H9 (cell line): ENCODE data around the gene MTHFD2. TPM values are rescaled to one million over a fixed set of nuclear protein-coding genes. Genes with fewer than 3 reads are reported as not detected.

Source experiments
- DNase-seq: peaks from one replicate; pipeline ENCODE4 v3.0.0-alpha.2; 2017
- H2AFZ ChIP-seq: one replicate; pipeline ENCODE4 v1.6.1; 2013; ENCODE audit warnings: mild to moderate bottlenecking, low read length, control low read depth, moderate library complexity
- H2AK5ac ChIP-seq: 2 replicates; pipeline ENCODE4 v1.6.1; 2013; ENCODE audit warnings: low read length, control low read depth, mixed read lengths; ENCODE audit not compliant: insufficient read length
- H2BK120ac ChIP-seq: one replicate; pipeline ENCODE4 v1.6.1; 2013; ENCODE audit warnings: low read depth, mild to moderate bottlenecking, low read length, control low read depth, inconsistent platforms; ENCODE audit not compliant: poor library complexity, severe bottlenecking
- H2BK12ac ChIP-seq: 2 replicates; pipeline ENCODE4 v1.6.1; 2013; ENCODE audit warnings: low read length, control low read depth, mixed read lengths, low read depth; ENCODE audit not compliant: insufficient read length
- H2BK15ac ChIP-seq: 2 replicates; pipeline ENCODE4 v1.6.1; 2013; ENCODE audit warnings: low read depth, low read length, control low read depth
- H2BK20ac ChIP-seq: one replicate; pipeline ENCODE4 v1.6.1; 2013; ENCODE audit warnings: low read depth, mild to moderate bottlenecking, low read length, control low read depth, inconsistent platforms; ENCODE audit not compliant: poor library complexity, severe bottlenecking
- H2BK5ac ChIP-seq: 2 replicates; pipeline ENCODE4 v1.6.1; 2013; ENCODE audit warnings: low read length, control low read depth, mixed read lengths; ENCODE audit not compliant: insufficient read length
- H3K14ac ChIP-seq: 2 replicates; pipeline ENCODE4 v1.6.1; 2013; ENCODE audit warnings: low read length, control low read depth; ENCODE audit not compliant: insufficient read depth
- H3K18ac ChIP-seq: 2 replicates; pipeline ENCODE4 v1.6.1; 2013; ENCODE audit warnings: low read depth, mild to moderate bottlenecking, mixed read lengths, low read length, control low read depth; ENCODE audit not compliant: insufficient read length
- H3K23ac ChIP-seq: 2 replicates; pipeline ENCODE4 v1.6.1; 2013; ENCODE audit warnings: low read length, control low read depth, mixed read lengths, low read depth; ENCODE audit not compliant: insufficient read length
- H3K23me2 ChIP-seq: 2 replicates; pipeline ENCODE4 v1.6.1; 2013; ENCODE audit warnings: low read depth, mild to moderate bottlenecking, mixed read lengths, low read length, control low read depth; ENCODE audit not compliant: insufficient read length, poor library complexity, severe bottlenecking
- H3K27ac ChIP-seq: 2 replicates; pipeline ENCODE4 v1.5.1; 2013; ENCODE audit warnings: low read length, control low read depth, mixed read lengths, low read depth; ENCODE audit not compliant: insufficient read length
- H3K27me3 ChIP-seq: 2 replicates; pipeline ENCODE4 v1.6.1; 2013; ENCODE audit warnings: low read length, control low read depth, inconsistent platforms; ENCODE audit not compliant: insufficient read depth
- H3K4ac ChIP-seq: 2 replicates; pipeline ENCODE4 v1.6.1; 2013; ENCODE audit warnings: low read depth, mild to moderate bottlenecking, control low read depth, inconsistent platforms, low read length, moderate library complexity
- H3K4me1 ChIP-seq: 2 replicates; pipeline ENCODE4 v1.6.1; 2013; ENCODE audit warnings: low read length, control low read depth, inconsistent platforms; ENCODE audit not compliant: insufficient read depth
- H3K4me2 ChIP-seq: 2 replicates; pipeline ENCODE4 v1.6.1; 2013; ENCODE audit warnings: low read length, control low read depth, mixed read lengths; ENCODE audit not compliant: insufficient read length, insufficient read depth
- H3K56ac ChIP-seq: 2 replicates; pipeline ENCODE4 v1.6.1; 2013; ENCODE audit warnings: low read depth, mild to moderate bottlenecking, mixed read lengths, low read length, control low read depth; ENCODE audit not compliant: insufficient read length
- H3K79me1 ChIP-seq: 2 replicates; pipeline ENCODE4 v1.6.1; 2013; ENCODE audit warnings: low read depth, mild to moderate bottlenecking, moderate library complexity, low read length, control low read depth, inconsistent platforms; ENCODE audit not compliant: insufficient read depth, poor library complexity, severe bottlenecking
- H3K79me2 ChIP-seq: 2 replicates; pipeline ENCODE4 v1.6.1; 2013; ENCODE audit warnings: low read length, control low read depth, inconsistent platforms; ENCODE audit not compliant: insufficient read depth
- H3K9ac ChIP-seq: 2 replicates; pipeline ENCODE4 v1.6.1; 2013; ENCODE audit warnings: low read length, control low read depth, mixed read lengths; ENCODE audit not compliant: insufficient read length; ENCODE audit errors: extremely low read depth
- H3K9me3 ChIP-seq: one replicate; pipeline ENCODE4 v1.6.1; 2013; ENCODE audit warnings: low read depth, low read length, inconsistent platforms; ENCODE audit not compliant: control insufficient read depth
- H3T11ph ChIP-seq: one replicate; pipeline ENCODE4 v1.6.1; 2013; ENCODE audit warnings: mild to moderate bottlenecking, low read length, control low read depth, inconsistent platforms
- H4K20me1 ChIP-seq: one replicate; pipeline ENCODE4 v1.6.1; 2013; ENCODE audit not compliant: control insufficient read depth, insufficient read length, insufficient read depth
- H4K5ac ChIP-seq: 2 replicates; pipeline ENCODE4 v1.6.1; 2013; ENCODE audit warnings: low read depth, mild to moderate bottlenecking, mixed read lengths, low read length, control low read depth; ENCODE audit not compliant: insufficient read length
- H4K8ac ChIP-seq: replicated peaks from 2 replicates; pipeline ENCODE4 v1.6.1; 2013; ENCODE audit warnings: low read length, control low read depth, mixed read lengths, low read depth; ENCODE audit not compliant: insufficient read length
- H4K91ac ChIP-seq: 2 replicates; pipeline ENCODE4 v1.6.1; 2013; ENCODE audit warnings: low read depth, mild to moderate bottlenecking, moderate library complexity, mixed read lengths, low read length, control low read depth; ENCODE audit not compliant: insufficient read length
- H3K27ac Mint-ChIP-seq, 3 experiments: 2 replicates in 2 of 3; 3 replicates in 1 of 3; pipeline ENCODE4 v1.8.0; 2020 to 2021; ENCODE audit warnings: mixed read lengths in 3 of 3, mild to moderate bottlenecking in 1 of 3, moderate library complexity in 1 of 3
- H3K27me3 Mint-ChIP-seq: 2 replicates; pipeline ENCODE4 v1.8.0; 2021; ENCODE audit warnings: low read depth, mild to moderate bottlenecking, moderate library complexity, mixed read lengths
- H3K36me3 Mint-ChIP-seq, 3 experiments: 2 replicates in 2 of 3; 3 replicates in 1 of 3; pipeline ENCODE4 v1.8.0; 2020 to 2021; ENCODE audit warnings: low read depth in 3 of 3, mixed read lengths in 3 of 3; ENCODE audit not compliant: insufficient read depth in 1 of 3
- H3K4me1 Mint-ChIP-seq, 2 experiments: 2 replicates each; pipeline ENCODE4 v1.8.0; 2020; ENCODE audit warnings: mixed read lengths in 2 of 2
- H3K4me3 Mint-ChIP-seq, 2 experiments: 2 replicates in 1 of 2; 3 replicates in 1 of 2; pipeline ENCODE4 v1.8.0; 2020 to 2021; ENCODE audit warnings: mild to moderate bottlenecking in 2 of 2, mixed read lengths in 2 of 2, moderate library complexity in 1 of 2
- H3K9me3 Mint-ChIP-seq, 2 experiments: 2 replicates in 1 of 2; 3 replicates in 1 of 2; pipeline ENCODE4 v1.8.0; 2020; ENCODE audit warnings: mild to moderate bottlenecking in 2 of 2, mixed read lengths in 2 of 2, moderate library complexity in 1 of 2
- CTCF ChIP-seq: fragments of 200-600 bp; sonication (generic); conservative IDR thresholded peaks from 3 replicates; pipeline ENCODE4 v1.8.0; 2021; ENCODE audit warnings: antibody characterized with exemption, mild to moderate bottlenecking
- WGBS: extraction: QIAGEN DNeasy Blood & Tissue Kit; methylation state at CpG from one replicate; pipeline ENCODE4 v1.1.7; 2013; ENCODE audit warnings: missing lambda C conversion rate, low lambda C conversion rate, mixed read lengths; ENCODE audit not compliant: insufficient read length; ENCODE audit errors: extremely low coverage; 5-methylcytosine and 5-hydroxymethylcytosine counted together
- total RNA-seq: library from RNA; stranded (reverse); gene quantifications from 2 replicates; pipeline ENCODE4 v1.2.1, GENCODE V29; 2021

The MTHFD2 gene
- total RNA-seq, 1 experiment from 2014 or later = 201 TPM

GRCh38 chr2:74249406-74250122 is 51.1 kb downstream of the MTHFD2 start:
- Histone ChIP-seq H4K5ac (no peak overlapping the region), H2BK15ac (no peak overlapping the region), H3K18ac (no peak overlapping the region), H2BK5ac (no peak overlapping the region), H4K8ac (no peak overlapping the region), H3K9me3 (no peaks in the 10 kb centered on the region), H3K4me1 (no peaks in the 10 kb centered on the region), H3K4me2 (no peak overlapping the region), H3K79me1 (no peaks in the 10 kb centered on the region), H2BK120ac (no peak overlapping the region), H3K79me2 (no peaks in the 10 kb centered on the region), H4K91ac (no peak overlapping the region), H3K23me2 (no peaks in the 10 kb centered on the region), H4K20me1 (no peaks in the 10 kb centered on the region), H2AK5ac (no peak overlapping the region), H3T11ph (no peak overlapping the region), H3K4ac (no peak overlapping the region), H3K9ac (no peak overlapping the region), H3K27me3 (no peaks in the 10 kb centered on the region), H3K27ac (no peak overlapping the region), H2BK12ac (no peak overlapping the region), H3K23ac (no peak overlapping the region), H3K56ac (no peak overlapping the region), H2AFZ (no peak overlapping the region), H3K14ac (no peak overlapping the region), H2BK20ac (no peak overlapping the region)
- H3K27ac Mint-ChIP-seq = no peak overlapping the region
- no peak for DNase-seq
- H3K36me3 Mint-ChIP-seq = no peaks in the 10 kb centered on the region; a peak in 2 of 7 replicates
- H3K27me3 Mint-ChIP-seq = peaks cover 11% of the 10 kb centered on the region
- TF ChIP-seq CTCF = no peak
- no peaks in the 10 kb centered on the region for H3K4me1 Mint-ChIP-seq
- no CpG with 5 or more reads among the region's 6 CpGs for WGBS
- no peak overlapping the region for H3K4me3 Mint-ChIP-seq
- H3K9me3 Mint-ChIP-seq = no peaks in the 10 kb centered on the region
